HUDEP-2 (cell line): ENCODE measurements around the gene SNIP1.
"Not testable (repeated sequence)": the region's sequence is repeated elsewhere in the genome, so short reads cannot be mapped to it uniquely, and the experiment has no call there.

ENCODE experiments used
- DNase-seq, 76 experiments: peaks; one replicate each; lab custom pipeline; 2025; ENCODE audit not compliant: unreplicated experiment in 76 of 76; lab: John Stamatoyannopoulos, UW

Gene SNIP1

GRCh38 chr1:37559957-37560379 is 5.9 kb upstream of the SNIP1 start:
- DNase-seq, result peak in 52 of 76 experiments; percentile 2 to 68 (median 27)

- DNase-seq, result no peak
Measured at GRCh38 chr1:37559080-37559479, 5.0 kb upstream of the SNIP1 start.

- DNase-seq, result no peak
Measured at GRCh38 chr1:37558411-37558810, 4.3 kb upstream of the SNIP1 start.

GRCh38 chr1:37557402-37557801 is 3.3 kb upstream of the SNIP1 start:
- no peak for DNase-seq

- DNase-seq, result peak in 59 of 76 experiments; percentile 2 to 73 (median 33)
Measured at GRCh38 chr1:37556712-37557196, 2.7 kb upstream of the SNIP1 start, which contains the start of gene DNALI1. Gene DNALI1, plus strand, starts transcription at chr1:37556940. Its CDS starts 55 bp downstream, at chr1:37556995.

GRCh38 chr1:37553598-37553926 is 531 bp downstream of the SNIP1 start:
- no peak for DNase-seq

GRCh38 chr1:37549341-37549740 is 4.8 kb downstream of the SNIP1 start:
- no peak for DNase-seq

GRCh38 chr1:37545019-37545418 is 9.1 kb downstream of the SNIP1 start:
- no peak for DNase-seq

GRCh38 chr1:37544530-37544929 is 9.6 kb downstream of the SNIP1 start:
- no peak for DNase-seq

GRCh38 chr1:37540036-37540785 is 13.9 kb downstream of the SNIP1 start:
- no peak for DNase-seq

- not testable (repeated sequence) for DNase-seq
Measured at GRCh38 chr1:37539154-37539553, 14.9 kb downstream of the SNIP1 start.

- no peak for DNase-seq
Measured at GRCh38 chr1:37537378-37537777, 16.7 kb downstream of the SNIP1 start.

GRCh38 chr1:37533317-37534093 is 20.6 kb downstream of the SNIP1 start:
- no peak for DNase-seq

GRCh38 chr1:37532418-37533156 is 21.5 kb downstream of the SNIP1 start:
- DNase-seq, result not testable (repeated sequence)

- DNase-seq, result not testable (repeated sequence)
Measured at GRCh38 chr1:37529888-37530287, 24.2 kb downstream of the SNIP1 start.

- DNase-seq, result no peak
Measured at GRCh38 chr1:37519613-37520012, 34.5 kb downstream of the SNIP1 start.

- DNase-seq, result not testable (repeated sequence)
Measured at GRCh38 chr1:37518929-37519328, 35.2 kb downstream of the SNIP1 start.

- DNase-seq, result not testable (repeated sequence)
Measured at GRCh38 chr1:37518241-37518640, 35.9 kb downstream of the SNIP1 start.

- DNase-seq, result no peak
Measured at GRCh38 chr1:37517569-37517968, 36.5 kb downstream of the SNIP1 start.

GRCh38 chr1:37515185-37516034 is 38.7 kb downstream of the SNIP1 start:
- peak in 3 of 76 experiments; percentile 40 to 44 (median 41) for DNase-seq
